Measurements from ENCODE around the gene FAM186B.
A peak's percentile ranks its signal among the peaks of the same experiment; 100 is the strongest.
"Not testable (repeated sequence)": the region's sequence is repeated elsewhere in the genome, so short reads cannot be mapped to it uniquely, and the experiment has no call there.

FAM186B gene, protein sequence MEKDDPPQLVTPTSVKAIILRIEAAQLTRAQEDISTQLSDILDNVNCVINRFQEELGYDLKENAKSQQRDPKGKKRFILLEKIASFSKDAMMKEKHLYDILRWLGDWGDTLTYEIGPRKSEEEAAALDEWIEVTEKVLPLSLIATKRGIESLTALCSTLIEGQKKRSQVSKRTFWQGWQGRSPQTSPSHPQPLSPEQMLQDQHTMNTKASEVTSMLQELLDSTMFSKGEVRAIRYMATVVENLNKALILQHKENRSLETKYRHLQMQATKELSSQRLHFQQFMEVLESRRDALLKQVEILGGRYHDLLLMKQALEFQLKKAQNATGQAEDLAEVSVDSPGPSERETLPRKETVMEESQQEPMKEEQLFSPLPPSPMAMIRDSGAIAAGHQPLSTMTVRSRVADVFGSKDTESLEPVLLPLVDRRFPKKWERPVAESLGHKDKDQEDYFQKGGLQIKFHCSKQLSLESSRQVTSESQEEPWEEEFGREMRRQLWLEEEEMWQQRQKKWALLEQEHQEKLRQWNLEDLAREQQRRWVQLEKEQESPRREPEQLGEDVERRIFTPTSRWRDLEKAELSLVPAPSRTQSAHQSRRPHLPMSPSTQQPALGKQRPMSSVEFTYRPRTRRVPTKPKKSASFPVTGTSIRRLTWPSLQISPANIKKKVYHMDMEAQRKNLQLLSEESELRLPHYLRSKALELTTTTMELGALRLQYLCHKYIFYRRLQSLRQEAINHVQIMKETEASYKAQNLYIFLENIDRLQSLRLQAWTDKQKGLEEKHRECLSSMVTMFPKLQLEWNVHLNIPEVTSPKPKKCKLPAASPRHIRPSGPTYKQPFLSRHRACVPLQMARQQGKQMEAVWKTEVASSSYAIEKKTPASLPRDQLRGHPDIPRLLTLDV

DNA sequence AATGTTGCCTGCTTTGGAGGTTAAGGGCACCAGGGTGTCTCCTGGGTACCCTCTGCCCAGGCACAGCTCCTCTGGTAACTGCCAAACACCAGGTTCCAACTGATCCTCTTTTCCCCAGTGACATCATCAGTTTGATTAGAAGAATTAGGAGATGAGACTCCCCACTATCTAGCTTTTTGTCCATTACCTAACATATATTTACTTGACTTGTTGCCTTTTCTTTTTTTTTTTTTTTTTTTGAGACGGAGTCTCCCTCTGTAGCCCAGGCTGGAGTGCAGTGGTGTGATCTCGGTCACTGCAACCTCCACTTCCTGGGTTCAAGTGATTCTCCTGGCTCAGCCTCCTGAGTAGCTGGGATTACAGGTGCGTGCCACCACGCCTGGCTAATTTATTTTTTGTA, at the start of gene FAM186B:
FAM186B (minus strand) TSS at position 101 of the 400 bp plus-strand sequence. CDS start 162 bp downstream, outside the sequence.
- DNase-seq (ENCODE audit: low spot score) = not testable (repeated sequence)

DNA sequence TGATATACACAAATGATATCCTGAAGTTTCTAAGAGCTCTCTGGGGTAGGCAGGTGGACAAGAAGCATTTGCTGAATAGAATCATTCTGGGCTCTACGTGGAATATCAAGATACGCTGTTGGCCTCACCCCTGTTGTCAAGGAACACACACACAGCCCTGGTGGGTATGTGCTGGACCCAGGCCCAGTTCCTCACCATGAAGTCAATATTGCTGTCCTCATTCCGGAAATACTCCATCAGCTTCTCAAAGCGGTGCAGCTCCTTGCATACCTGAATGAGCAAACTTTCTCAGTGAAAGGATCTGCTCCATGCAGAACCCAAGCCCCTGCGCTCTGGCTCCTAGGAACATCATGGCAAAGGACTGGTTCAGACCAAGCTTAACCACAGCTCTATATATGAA, 49.3 kb upstream of the FAM186B start:
- no peak for DNase-seq (ENCODE audit: low spot score)

DNA sequence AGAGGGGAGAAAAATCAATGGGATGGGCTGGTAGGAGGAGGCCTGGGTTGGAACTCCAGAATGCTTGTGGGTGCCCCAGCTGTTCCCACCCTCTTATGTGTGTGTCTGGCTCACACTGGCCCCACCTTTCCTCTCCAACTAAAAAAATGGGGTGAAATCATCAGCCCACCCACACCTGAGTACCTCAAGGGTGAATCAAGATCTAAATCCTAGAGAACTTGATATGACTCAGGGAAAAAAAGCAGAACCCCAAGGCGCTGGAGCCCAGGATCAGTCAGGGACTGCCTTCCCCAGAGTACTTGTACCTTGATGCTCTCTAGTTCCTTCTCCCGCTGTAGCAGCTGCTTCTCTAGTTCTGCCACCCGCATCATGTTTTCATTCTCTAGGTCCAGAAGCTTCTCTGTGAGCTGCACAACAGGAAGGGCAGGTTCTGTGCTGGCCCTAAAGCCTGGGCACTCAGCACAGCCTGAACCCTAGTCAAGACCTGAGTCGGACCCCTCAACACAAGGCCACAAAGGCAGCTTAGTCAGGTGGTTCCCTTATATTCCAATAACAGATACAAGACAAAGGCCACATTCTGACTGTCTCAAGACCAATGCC, 47.6 kb upstream of the FAM186B start:
- DNase-seq (ENCODE audit: low spot score) = no peak

DNA sequence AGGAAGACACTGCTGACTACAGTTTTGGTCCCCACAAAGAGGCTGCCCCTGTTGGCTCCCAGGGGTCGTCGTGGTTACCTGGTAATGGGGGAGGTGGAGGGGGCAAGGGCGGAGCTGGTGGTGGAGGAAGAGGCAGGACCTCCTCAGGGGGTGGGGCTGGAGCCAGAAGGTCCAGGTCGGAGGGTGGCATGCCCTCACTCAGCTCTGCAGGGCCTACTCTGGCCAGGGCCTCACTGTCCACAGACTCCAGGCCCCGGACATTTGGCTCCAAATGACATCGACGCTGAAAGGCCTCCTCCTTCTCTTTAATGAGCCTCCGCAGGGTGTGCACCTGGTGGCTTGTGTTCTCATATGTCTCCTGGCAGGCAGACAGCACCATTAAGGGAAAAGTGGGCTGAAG, 46.4 kb upstream of the FAM186B start:
- DNase-seq (ENCODE audit: low spot score) = no peak

- DNase-seq (ENCODE audit: low spot score) = no peak
Observed at GRCh38 chr12:49649892-49650291, 44.5 kb upstream of the FAM186B start.

- DNase-seq (ENCODE audit: low spot score) = no peak
Observed at GRCh38 chr12:49649445-49649844, 44.0 kb upstream of the FAM186B start.

- no peak for DNase-seq (ENCODE audit: low spot score)
Observed at GRCh38 chr12:49648712-49649003, 43.2 kb upstream of the FAM186B start.

DNA sequence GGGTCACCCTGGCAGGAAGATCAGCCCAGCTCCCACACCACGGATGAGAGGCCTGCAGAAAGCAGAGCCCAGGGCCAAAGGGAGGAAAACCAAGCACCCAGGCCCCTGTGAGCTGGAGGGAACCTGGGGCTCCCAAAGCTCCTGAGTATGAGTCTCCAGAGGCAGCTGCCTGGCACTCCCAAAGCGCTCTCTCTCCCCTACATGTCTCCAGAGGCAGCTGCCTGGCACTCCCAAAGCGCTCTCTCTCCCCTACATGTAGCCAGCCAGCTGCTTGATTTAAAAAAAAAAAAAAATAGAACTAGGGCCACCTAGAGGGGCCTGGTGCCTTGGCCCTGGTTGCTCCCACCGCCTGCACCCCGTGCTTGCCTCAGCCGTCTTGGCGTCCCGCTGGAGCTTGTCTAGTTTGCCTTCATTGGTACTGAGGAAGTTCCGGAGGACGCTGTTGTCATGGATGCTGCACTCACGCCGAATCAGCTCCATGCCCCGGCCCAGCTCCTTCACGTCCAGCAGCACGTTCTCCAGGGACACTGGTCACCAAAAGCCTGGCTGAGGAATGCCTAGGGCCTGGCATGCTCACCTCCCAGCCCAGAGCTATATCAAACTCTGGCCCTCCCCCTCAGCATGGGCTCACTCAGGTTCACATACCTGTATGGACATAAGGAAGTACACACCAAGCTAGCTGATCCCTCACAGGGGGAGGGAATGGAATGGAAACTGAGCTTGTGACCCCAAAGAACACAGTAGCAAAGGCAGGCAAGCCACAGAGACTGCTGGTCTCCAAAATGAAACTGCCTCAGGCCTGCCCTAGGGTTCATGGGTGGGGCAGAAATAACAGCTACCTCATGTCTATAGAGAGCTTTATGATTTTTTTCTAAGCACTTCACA, 42.6 kb upstream of the FAM186B start:
- DNase-seq (ENCODE audit: low spot score) = no peak

DNA sequence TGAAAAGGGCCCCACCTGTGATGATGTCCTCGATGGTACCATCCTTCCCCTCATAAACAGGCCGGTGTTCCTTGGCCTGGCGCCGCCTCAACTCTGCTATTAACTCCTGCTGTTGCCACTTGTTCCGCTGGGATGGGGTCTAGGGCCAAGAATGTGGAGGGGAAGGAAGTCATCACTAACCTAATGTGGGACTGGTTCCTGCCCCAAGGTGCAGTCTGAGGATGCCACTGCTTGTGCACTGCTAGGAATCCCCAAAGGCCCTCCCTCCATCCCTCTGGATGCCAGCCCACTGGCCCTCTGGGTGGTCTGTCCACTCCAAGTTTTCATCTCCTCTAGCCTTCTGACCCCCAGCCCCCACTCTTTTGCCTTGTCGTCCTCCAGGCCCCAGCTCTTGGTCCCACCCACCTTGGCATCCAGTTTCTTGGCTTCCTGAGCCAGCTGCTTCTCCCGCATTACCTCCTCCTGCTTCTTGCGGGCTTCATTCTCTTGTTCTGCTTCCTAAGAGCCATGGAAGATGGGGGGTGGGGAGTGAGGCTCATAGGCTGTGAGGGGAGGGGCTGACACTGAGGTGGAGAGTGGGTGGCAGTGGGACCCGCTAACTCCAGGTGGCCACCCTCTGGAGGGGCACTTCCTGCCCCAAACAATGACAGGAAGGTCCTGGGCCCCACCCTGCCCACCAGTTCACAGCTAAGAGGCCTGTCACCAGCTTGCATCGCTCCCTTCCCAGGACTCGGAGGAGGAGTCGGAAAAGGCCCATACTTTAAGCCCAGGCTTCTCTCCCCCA, 41.6 kb upstream of the FAM186B start:
- no peak for DNase-seq (ENCODE audit: low spot score)

- DNase-seq (ENCODE audit: low spot score) = no peak
Observed at GRCh38 chr12:49646331-49646830, 40.9 kb upstream of the FAM186B start.

GRCh38 chr12:49645146-49646039, 40.0 kb upstream of the FAM186B start:
- DNase-seq (ENCODE audit: low spot score) = no peak

- peak; percentile 83 for DNase-seq (ENCODE audit: low spot score)
Observed at GRCh38 chr12:49644620-49644994, 39.2 kb upstream of the FAM186B start.

DNA sequence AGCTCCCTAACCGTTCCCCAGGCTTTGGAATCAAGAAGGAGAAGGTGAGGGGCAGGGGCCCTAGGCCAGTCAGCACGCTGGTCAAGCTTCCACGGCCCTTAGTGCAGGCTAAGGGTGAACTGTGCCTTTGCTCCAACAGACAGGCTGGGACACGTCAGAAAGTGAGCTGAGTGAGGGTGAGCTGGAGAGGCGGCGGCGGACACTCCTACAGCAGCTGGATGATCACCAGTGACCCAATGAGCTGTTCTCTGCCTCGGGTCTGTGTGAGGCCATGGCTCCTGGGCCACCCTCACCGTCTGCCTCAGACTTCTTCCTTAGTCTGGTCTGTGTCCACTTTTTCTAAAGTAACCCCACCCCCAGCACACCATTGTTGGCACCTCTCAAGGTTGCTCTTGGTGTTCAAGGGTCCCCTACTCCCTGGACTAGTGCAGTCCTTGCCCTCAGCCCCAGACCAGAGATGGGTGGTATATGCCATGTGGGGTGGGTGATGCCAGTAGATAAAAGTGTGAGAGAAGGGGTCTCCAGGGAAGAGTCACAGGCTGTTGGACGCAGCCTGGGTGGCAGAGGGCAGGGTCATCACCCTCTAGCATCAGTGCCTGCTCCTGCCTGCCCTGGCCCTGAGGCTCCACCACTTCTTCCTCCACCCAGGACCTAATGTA, 38.7 kb upstream of the FAM186B start:
- DNase-seq (ENCODE audit: low spot score) = no peak

DNA sequence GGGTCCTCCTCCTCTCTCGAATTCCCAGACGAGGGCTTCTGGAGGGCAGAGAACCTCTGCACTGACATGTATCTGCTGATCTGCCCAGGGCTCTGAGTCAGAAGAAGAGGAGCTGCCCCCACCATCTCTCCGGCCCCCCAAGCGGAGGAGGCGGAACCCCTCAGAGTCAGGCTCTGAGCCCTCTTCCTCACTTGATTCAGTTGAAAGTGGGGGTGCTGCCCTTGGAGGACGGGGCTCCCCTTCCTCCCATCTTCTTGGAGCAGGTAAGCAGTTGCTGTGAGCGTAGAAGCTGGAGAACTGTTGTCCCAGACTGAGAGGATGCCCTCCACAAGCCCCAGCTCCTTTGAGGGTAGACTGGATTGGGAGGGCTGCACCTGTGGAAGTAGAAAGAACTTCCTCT, 37.7 kb upstream of the FAM186B start:
- no peak for DNase-seq (ENCODE audit: low spot score)

GRCh38 chr12:49642370-49642802, 36.9 kb upstream of the FAM186B start:
- DNase-seq (ENCODE audit: low spot score) = no peak

DNA sequence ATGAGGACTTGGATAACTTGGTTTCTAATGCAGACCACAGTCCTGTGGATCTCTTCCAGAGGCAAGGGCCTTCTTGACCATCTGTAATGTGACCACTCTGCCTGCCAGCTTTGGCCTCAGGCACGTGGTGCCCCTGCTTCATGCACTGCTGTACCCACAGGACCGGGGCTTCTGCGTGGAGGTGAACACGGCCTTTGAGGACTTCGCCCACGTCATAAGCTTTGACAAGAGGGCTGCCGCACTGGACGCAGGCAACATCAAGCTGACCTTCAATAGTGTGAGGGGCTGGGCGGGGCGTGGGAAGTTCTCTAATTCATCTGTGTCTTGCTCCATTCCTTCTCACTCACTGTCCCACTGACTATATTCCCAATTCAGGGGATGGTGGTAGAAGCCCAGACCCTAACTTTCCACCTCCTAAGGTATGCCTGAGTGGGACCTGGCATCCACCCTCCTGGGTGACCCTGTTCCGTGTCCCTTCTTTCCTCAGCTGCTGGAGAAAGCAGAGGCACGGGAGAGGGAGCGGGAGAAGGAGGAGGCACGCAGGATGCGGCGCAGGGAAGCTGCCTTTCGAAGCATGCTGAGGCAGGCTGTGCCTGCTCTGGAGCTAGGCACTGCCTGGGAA, 36.4 kb upstream of the FAM186B start:
- DNase-seq (ENCODE audit: low spot score) = no peak

- DNase-seq (ENCODE audit: low spot score) = peak; percentile 72
Observed at GRCh38 chr12:49636979-49637755, 31.7 kb upstream of the FAM186B start.

GRCh38 chr12:49636574-49636973, 31.1 kb upstream of the FAM186B start:
- no peak for DNase-seq (ENCODE audit: low spot score)

All from ecto neural progenitor cell (in vitro differentiated cells).